Testis (tissue), 3 donors: Measurements from ENCODE around the gene PRKAG2. TPM values are rescaled to one million over a fixed set of nuclear protein-coding genes. Genes with fewer than 3 reads are reported as not detected.

Experiments used
- DNase-seq: peaks from one replicate; pipeline ENCODE4 v3.0.0-alpha.2; 2019
- H3K27ac ChIP-seq, 2 donors: fragments of 200-600 bp; sonication (generic); one replicate each; pipeline ENCODE4 v1.5.1; 2019
- H3K27me3 ChIP-seq: fragments of 200-600 bp; sonication (generic); one replicate; pipeline ENCODE4 v1.5.1; 2019
- H3K36me3 ChIP-seq: fragments of 200-600 bp; sonication (generic); one replicate; pipeline ENCODE4 v1.5.1; 2017; ENCODE audit warnings: low read depth; ENCODE audit errors: missing control alignments
- H3K4me1 ChIP-seq: fragments of 200-600 bp; sonication (generic); one replicate; pipeline ENCODE4 v1.5.1; 2019
- H3K4me3 ChIP-seq, 2 donors: fragments of 200-600 bp; sonication (generic); one replicate each; pipeline ENCODE4 v1.5.1; 2017 to 2019
- H3K9me3 ChIP-seq: fragments of 200-600 bp; sonication (generic); one replicate; pipeline ENCODE4 v1.5.1; 2017
- CTCF ChIP-seq, 3 experiments: fragments of 450-650 bp in 2 of 3; fragments of 200-600 bp in 1 of 3; sonication (generic) in 1 of 3; IDR thresholded peaks; one replicate each; pipeline ENCODE4 v1.5.1; 2016 to 2019; ENCODE audit warnings: antibody characterized with exemption in 3 of 3, mild to moderate bottlenecking in 2 of 3, moderate library complexity in 1 of 3
- POLR2A ChIP-seq: fragments of 450-650 bp; IDR thresholded peaks from one replicate; pipeline ENCODE4 v1.6.1; 2017; ENCODE audit warnings: antibody characterized with exemption, mild to moderate bottlenecking, moderate library complexity
- WGBS, 2 donors: methylation state at CpG; one replicate each; pipeline ENCODE4 v1.1.5; 2018; 5-methylcytosine and 5-hydroxymethylcytosine counted together
- intact Hi-C: fragments of 100-400 bp; cut with DNase I; formaldehyde crosslinking; loops from one replicate; pipeline ENCODE4 v1.15.1; 2023; ENCODE audit warnings: low total_unique reads
- polyA plus RNA-seq: library from polyadenylated mRNA; stranded (reverse); fragments of 350-450 nt; fragmentation: Illumina TruSeq; extraction: RNeasy Lipid Tissue Mini Kit (QIAGEN cat#74804); gene quantifications from one replicate; pipeline ENCODE4 v1.2.3, GENCODE V29; 2014; ENCODE audit warnings: low read depth, low replicate concordance; ENCODE audit not compliant: insufficient read depth
- total RNA-seq, 2 donors: library from RNA; depleted of rRNA; stranded (reverse); fragments of >200 nt; gene quantifications; one replicate each; pipeline ENCODE4 v1.2.3, GENCODE V29; 2016

PRKAG2 gene
- total and polyA plus RNA-seq, 3 donors from 2014 or later: 27.9 to 28.7 (median 28.6) TPM

GRCh38 chr7:151768805-151769187 lies 108.1 kb downstream of the PRKAG2 start:
- WGBS, 2 donors: 76 to 77% methylated on average over 2 of the region's 2 CpGs
- H3K27ac ChIP-seq: no peak overlapping the region
- no peak for TF ChIP-seq POLR2A

GRCh38 chr7:151767557-151767956 lies 109.4 kb downstream of the PRKAG2 start:
- intact Hi-C loops: no loop called here
- no peak for DNase-seq
- Histone ChIP-seq H3K27me3 (no peaks in the 10 kb centered on the region), H3K4me1 (no peaks in the 10 kb centered on the region), H3K4me3 (no peak overlapping the region), H3K9me3 (no peaks in the 10 kb centered on the region), H3K27ac (no peak overlapping the region), H3K36me3 (no peaks in the 10 kb centered on the region)
- TF ChIP-seq POLR2A (no peak), CTCF (IDR thresholded peaks at IDR 0.05) (no peak)
- WGBS, 2 donors: 93 to 98% methylated on average over 4 of the region's 4 CpGs

More at GRCh38 chr7:151768805-151769187, 108.1 kb downstream of the PRKAG2 start:
- H3K36me3 ChIP-seq: no peaks in the 10 kb centered on the region
- H3K27me3 ChIP-seq: no peaks in the 10 kb centered on the region
- no peak for DNase-seq
- intact Hi-C loops: no loop called here
- H3K4me1 ChIP-seq: no peaks in the 10 kb centered on the region
- H3K4me3 ChIP-seq: no peak overlapping the region
- H3K9me3 ChIP-seq: no peaks in the 10 kb centered on the region

- intact Hi-C loops: no loop called here
- DNase-seq: no peak
Measured at GRCh38 chr7:151764056-151764920, 112.6 kb downstream of the PRKAG2 start.

GRCh38 chr7:151763420-151763984 lies 113.4 kb downstream of the PRKAG2 start:
- Histone ChIP-seq H3K27me3 (no peaks in the 10 kb centered on the region), H3K9me3 (no peaks in the 10 kb centered on the region), H3K4me1 (no peaks in the 10 kb centered on the region), H3K36me3 (no peaks in the 10 kb centered on the region), H3K4me3 (no peak overlapping the region), H3K27ac (no peak overlapping the region)
- no peak for TF ChIP-seq CTCF (IDR thresholded peaks at IDR 0.05)
- TF ChIP-seq POLR2A: no peak
- 85 to 89% methylated on average over 11 to 13 of the region's 13 CpGs for WGBS, 2 donors
- no peak for DNase-seq
- intact Hi-C loops: no loop called here

More at GRCh38 chr7:151764056-151764920, 112.6 kb downstream of the PRKAG2 start:
- WGBS, 2 donors: 86 to 88% methylated on average over 10 to 13 of the region's 13 CpGs
- no peaks in the 10 kb centered on the region for H3K9me3 ChIP-seq
- H3K36me3 ChIP-seq: no peaks in the 10 kb centered on the region
- no peaks in the 10 kb centered on the region for H3K27me3 ChIP-seq
- TF ChIP-seq CTCF (IDR thresholded peaks at IDR 0.05) (no peak), POLR2A (no peak)
- H3K4me1 ChIP-seq: no peaks in the 10 kb centered on the region
- no peak overlapping the region for H3K4me3 ChIP-seq
- no peak overlapping the region for H3K27ac ChIP-seq

- intact Hi-C loops: no loop called here
- no peak for DNase-seq
- no peak for TF ChIP-seq CTCF (IDR thresholded peaks at IDR 0.05)
- no peak for TF ChIP-seq POLR2A
- H3K27ac ChIP-seq: no peak overlapping the region
- H3K27me3 ChIP-seq: no peaks in the 10 kb centered on the region
- H3K36me3 ChIP-seq: no peaks in the 10 kb centered on the region
- H3K9me3 ChIP-seq: no peaks in the 10 kb centered on the region
- H3K4me1 ChIP-seq: no peaks in the 10 kb centered on the region
- no peak overlapping the region for H3K4me3 ChIP-seq
- WGBS, 2 donors: 72 to 76% methylated on average over 13 to 18 of the region's 18 CpGs
Measured at GRCh38 chr7:151762583-151763245, 114.2 kb downstream of the PRKAG2 start.
